GM18526 (cell line): Measurements from ENCODE around the gene KRT20.

Experiments used
- POLR2A ChIP-seq: IDR thresholded peaks from 3 replicates; pipeline ENCODE4 v1.6.1; 2011; ENCODE audit not compliant: insufficient read length; ENCODE audit errors: extremely low read depth

The KRT20 gene, protein sequence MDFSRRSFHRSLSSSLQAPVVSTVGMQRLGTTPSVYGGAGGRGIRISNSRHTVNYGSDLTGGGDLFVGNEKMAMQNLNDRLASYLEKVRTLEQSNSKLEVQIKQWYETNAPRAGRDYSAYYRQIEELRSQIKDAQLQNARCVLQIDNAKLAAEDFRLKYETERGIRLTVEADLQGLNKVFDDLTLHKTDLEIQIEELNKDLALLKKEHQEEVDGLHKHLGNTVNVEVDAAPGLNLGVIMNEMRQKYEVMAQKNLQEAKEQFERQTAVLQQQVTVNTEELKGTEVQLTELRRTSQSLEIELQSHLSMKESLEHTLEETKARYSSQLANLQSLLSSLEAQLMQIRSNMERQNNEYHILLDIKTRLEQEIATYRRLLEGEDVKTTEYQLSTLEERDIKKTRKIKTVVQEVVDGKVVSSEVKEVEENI

GRCh38 chr17:40884708-40885512 is at the start of gene KRT20:
TSS of gene KRT20 (minus strand) at chr17:40885242. CDS start at chr17:40885185, 57 bp downstream.
- TF ChIP-seq POLR2A, result no peak

- TF ChIP-seq POLR2A, result no peak
Measured at GRCh38 chr17:40932608-40933007, 47.6 kb upstream of the KRT20 start.

- TF ChIP-seq POLR2A, result no peak
Measured at GRCh38 chr17:40931311-40931710, 46.3 kb upstream of the KRT20 start.

DNA sequence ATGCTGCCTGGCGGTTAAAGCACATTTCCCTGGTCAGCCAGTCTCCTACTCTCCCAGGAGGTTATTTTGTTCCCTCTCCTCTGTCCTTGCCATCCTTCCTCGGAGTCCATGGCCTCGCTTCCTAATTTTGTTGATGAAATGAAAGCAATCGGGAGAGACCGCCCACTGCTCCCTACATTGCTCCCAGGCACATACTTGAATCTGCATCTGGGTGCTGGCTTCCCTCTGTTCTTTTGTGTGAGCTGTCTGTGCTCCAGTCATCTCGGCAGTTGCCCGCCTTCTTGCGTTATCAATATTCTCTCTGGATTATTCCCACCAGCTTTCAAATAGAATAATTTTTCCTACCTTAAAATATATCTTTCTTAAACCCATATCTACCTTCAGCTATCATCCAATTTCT is 41.3 kb upstream of the KRT20 start:
- no peak for TF ChIP-seq POLR2A

DNA sequence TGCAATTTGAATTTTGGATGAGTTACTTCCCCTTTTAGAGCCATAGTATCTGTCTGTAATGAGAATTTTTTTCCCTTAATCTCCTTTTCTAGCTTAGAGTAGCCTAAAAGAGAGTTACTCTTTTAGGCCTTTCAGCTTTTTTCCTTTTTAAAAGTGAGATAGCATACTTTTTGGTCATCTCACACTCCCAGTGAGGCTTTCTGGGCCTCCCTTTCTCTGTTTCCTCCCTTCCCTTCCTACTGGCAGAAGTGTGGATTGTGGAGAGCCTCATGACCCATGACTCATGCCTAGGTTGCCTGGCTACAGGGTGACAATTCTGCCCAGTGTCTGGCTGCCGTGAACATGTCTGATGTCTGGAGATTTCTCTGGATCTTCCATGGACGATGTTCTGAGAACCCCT is 37.2 kb upstream of the KRT20 start:
- no peak for TF ChIP-seq POLR2A

DNA sequence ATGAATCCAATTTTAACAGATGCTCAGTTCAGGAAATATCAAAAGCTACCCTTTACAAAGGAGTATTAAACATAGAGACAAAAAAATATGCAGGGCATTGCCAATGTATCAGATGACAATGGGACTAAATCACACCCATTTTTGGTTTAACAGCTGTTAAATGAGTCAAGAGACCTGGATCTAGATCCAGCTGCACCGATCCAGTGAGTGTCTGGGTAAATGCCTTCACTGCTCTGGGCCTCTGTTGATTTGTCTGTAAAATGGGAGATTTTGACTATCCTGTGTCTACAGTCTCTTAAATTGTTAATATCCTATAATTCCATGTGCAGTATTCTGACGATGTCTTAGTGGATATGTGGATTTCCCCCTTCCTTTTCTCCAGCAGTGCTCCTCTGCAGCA is 36.0 kb upstream of the KRT20 start:
- no peak for TF ChIP-seq POLR2A

DNA sequence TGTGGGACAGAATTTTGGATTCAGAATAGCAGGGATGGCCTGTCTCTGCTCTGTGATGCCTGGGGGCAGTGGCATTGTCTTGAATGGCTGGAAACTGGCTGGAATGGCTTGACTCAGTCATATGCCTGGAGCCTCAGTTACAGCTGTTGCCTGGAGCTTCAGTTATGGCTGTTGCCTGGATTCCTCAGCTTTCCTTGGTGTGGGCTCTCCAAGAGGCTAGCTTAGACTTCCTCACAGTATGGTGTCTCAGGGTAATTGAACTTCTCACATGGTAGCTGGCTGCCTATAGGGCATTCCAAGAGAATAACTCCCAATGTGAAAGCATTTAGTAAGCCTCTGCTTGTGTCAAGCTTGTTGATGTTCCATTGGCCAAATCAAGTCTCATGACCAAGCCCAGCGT is 31.3 kb upstream of the KRT20 start:
- no peak for TF ChIP-seq POLR2A

- TF ChIP-seq POLR2A, result no peak
Measured at GRCh38 chr17:40915721-40916256, 30.7 kb upstream of the KRT20 start.

GRCh38 chr17:40915199-40915661 is 30.2 kb upstream of the KRT20 start:
- no peak for TF ChIP-seq POLR2A

DNA sequence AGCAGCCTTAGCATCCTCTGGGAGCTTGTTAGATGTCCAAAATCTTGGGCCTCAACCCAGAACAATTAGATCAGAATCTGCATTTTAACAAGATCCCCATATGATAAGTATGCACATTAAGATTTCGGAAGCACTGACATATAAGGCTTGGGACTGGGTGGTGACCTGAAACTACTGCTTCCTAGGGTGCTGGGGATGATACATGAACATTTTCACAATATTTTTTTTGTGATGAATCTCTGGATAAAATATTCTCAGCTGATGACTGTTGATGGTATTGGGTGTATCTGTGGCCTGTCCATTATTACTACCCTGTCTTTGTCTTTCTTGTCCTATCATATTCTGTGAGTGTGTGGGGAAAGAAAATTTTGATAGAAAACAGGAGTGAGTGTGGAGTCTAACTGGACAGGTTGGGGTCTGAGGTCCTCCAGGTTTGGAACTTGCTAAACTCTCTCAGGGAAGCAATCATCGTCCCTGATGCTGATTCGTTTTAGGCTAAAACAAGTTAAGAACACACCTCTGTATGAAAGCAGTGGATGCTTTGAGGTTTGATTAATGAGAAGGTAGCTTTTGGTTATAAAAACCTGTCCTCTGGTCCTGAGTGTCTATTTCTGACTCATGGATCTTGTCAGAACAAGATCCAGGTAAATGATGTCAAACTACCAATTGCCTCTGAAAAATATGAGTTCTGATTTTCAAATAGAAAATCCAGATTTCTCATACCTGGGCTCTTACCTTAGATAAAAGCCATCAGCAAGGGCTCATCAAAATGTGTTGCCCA is 29.2 kb upstream of the KRT20 start:
- TF ChIP-seq POLR2A, result no peak

DNA sequence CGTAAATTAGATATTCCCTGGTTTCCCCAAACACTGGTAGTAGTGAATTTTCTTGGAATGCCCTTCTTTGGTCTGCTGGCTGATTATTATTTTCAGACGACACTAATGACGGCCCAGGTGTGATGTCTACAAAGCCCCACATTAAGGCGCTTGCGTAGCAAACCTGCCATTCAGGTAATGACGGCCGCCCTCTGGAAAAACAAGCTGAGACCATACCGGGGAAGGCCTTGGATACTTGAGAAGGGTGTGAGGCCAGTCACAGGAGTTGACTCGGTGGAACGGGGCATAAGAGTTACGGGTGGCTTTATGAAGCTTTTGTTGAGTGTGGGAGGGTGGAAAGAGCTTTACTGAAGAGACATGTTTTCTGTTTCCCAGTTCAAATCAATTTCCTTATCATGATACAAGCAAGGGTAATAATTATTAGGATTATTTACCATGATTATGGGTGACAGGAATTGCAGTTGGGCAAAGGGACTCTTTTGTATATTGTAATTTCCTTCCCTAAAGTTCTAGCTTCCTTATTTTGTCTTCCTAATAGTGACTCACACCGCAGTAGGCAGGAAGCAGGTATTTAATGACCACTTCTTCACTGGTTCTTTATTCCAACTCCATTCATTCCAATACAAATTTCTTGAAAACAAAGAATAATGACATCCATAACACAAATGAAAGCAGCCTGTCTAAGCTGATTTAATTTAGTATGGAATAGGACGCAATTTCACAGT is 27.6 kb upstream of the KRT20 start:
- TF ChIP-seq POLR2A, result no peak

- TF ChIP-seq POLR2A, result no peak
Measured at GRCh38 chr17:40910441-40910841, 25.4 kb upstream of the KRT20 start.

DNA sequence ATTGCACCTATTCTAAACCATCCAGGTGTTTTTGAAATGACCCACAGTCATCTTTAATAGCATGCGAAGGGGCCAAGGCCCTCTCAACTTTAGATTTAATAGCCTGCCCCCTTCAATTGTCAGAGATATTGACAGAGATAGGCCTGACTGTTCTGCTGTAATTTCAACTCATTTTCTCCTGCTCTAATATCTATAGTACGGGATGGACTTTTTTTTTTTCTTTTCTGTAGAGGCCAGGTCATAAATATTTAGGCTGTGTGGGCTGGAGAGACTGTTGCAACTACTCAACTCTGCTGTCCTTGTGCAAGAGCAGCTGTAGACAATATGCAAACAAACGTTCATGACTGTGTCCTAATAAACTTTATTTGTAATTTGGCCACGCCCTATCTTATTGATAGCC is 24.7 kb upstream of the KRT20 start:
- no peak for TF ChIP-seq POLR2A

GRCh38 chr17:40909351-40909750 is 24.3 kb upstream of the KRT20 start:
- no peak for TF ChIP-seq POLR2A
